Measurements from ENCODE around the gene ADGRG1.

DNA sequence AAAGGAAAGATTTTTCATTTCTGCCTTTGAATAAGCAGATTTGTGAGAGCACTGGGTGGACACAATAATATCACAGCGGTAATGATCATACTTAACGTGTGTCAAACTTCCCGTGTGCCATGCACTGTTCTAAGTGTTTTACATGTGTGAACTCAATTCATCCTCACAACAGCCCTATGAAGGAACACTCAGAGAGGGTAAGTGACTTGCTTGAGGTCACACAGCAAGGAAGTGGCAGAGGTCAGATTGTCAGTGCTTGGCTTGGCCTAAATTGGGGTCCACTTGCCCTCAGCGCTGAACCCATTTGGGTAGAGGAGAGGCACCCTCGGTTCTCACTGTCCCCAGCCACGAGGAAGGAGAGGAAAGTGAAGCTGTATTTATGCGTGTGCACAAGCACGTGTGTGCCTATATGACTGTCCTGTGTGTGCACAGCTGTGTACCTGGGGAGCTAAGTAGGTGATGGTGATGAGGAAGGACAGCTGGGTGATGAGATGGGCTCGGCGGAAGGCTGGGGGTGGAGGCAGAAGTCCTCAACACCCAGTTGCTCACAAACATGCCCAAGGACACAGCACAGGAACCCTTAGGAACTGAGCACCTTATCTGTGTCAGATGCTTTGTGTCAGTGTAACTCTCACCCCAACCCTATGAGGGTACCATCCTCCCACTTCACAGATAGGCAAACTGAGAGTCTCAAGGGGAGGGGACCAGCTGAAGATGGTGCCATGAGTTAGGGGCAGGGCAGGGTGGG is 29.9 kb downstream of the ADGRG1 start:
- TF ChIP-seq CTCF (IDR thresholded peaks at IDR 0.05) (no peak), POLR2A (IDR thresholded peaks at IDR 0.05) (no peak)
